HepG2 (cell line): ENCODE results near the gene CSKMT. TPM values are rescaled to one million over a fixed set of nuclear protein-coding genes. Genes with fewer than 3 reads are reported as not detected.

Experiments used
- ARID3A ChIP-seq: IDR thresholded peaks from 2 replicates; pipeline ENCODE4 v1.6.1; 2012; ENCODE audit warnings: low read depth, low read length, improper control_type of control experiment
- ATF7 ChIP-seq, 2 experiments: fragments of 450-650 bp in 1 of 2; sonication (generic) in 1 of 2; formaldehyde crosslinking in 1 of 2; IDR thresholded peaks; 2 replicates each; pipeline versions ENCODE4 v1.4.0 to v1.6.1; 2016 to 2020; ENCODE audit warnings: antibody characterized with exemption in 1 of 2, mild to moderate bottlenecking in 1 of 2, missing genetic modification reagents in 1 of 2
- E2F5 ChIP-seq: sonication (generic); formaldehyde crosslinking; conservative IDR thresholded peaks from 2 replicates; pipeline ENCODE4 v1.4.0; 2020; ENCODE audit warnings: missing genetic modification reagents
- FLYWCH1 ChIP-seq: sonication (generic); formaldehyde crosslinking; IDR thresholded peaks from 2 replicates; pipeline ENCODE4 v1.8.1; 2023; ENCODE audit warnings: mild to moderate bottlenecking, missing genetic modification reagents
- HNRNPUL1 ChIP-seq: fragments of 200-400 bp; formaldehyde crosslinking; IDR thresholded peaks from 2 replicates; pipeline ENCODE4 v1.6.1; 2017; ENCODE audit warnings: low read depth, mild to moderate bottlenecking, low read length, moderate library complexity
- IKZF1 ChIP-seq: fragments of 450-650 bp; IDR thresholded peaks from 2 replicates; pipeline ENCODE4 v1.7.1; 2016
- JUNB ChIP-seq: sonication (generic); formaldehyde crosslinking; IDR thresholded peaks from 2 replicates; pipeline ENCODE4 v1.8.0; 2022; ENCODE audit warnings: missing genetic modification reagents, mild to moderate bottlenecking, borderline replicate concordance
- KAT8 ChIP-seq: IDR thresholded peaks from 2 replicates; pipeline ENCODE4 v1.6.1; 2016; ENCODE audit warnings: missing genetic modification reagents, missing compliant biosample characterization
- KDM5B ChIP-seq: sonication (generic); formaldehyde crosslinking; IDR thresholded peaks from 2 replicates; pipeline ENCODE4 v1.4.0; 2020; ENCODE audit warnings: missing genetic modification reagents, mild to moderate bottlenecking, borderline replicate concordance
- MIER3 ChIP-seq: IDR thresholded peaks from 2 replicates; pipeline ENCODE4 v1.6.1; 2016; ENCODE audit warnings: missing compliant biosample characterization, borderline replicate concordance
- PAF1 ChIP-seq: IDR thresholded peaks from 2 replicates; pipeline ENCODE4 v1.6.1; 2016; ENCODE audit warnings: missing genetic modification reagents, missing compliant biosample characterization
- REL ChIP-seq: sonication (generic); formaldehyde crosslinking; conservative IDR thresholded peaks from 2 replicates; pipeline ENCODE4 v1.8.0; 2022; ENCODE audit warnings: mild to moderate bottlenecking, missing genetic modification reagents, moderate library complexity
- RFXAP ChIP-seq: sonication (generic); formaldehyde crosslinking; IDR thresholded peaks from 2 replicates; pipeline ENCODE4 v1.4.0; 2020; ENCODE audit warnings: missing genetic modification reagents, borderline replicate concordance
- RXRA ChIP-seq: sonication (generic); formaldehyde crosslinking; IDR thresholded peaks from 2 replicates; pipeline ENCODE4 v1.5.1; 2020; ENCODE audit warnings: missing genetic modification reagents
- SNAPC2 ChIP-seq: sonication (generic); formaldehyde crosslinking; IDR thresholded peaks from 2 replicates; pipeline ENCODE4 v1.8.1; 2022; ENCODE audit warnings: mild to moderate bottlenecking, missing genetic modification reagents
- SYNCRIP ChIP-seq: fragments of 200-400 bp; formaldehyde crosslinking; IDR thresholded peaks from 2 replicates; pipeline ENCODE4 v1.6.1; 2018; ENCODE audit warnings: mild to moderate bottlenecking, low read depth, low read length; ENCODE audit not compliant: insufficient read depth
- TEAD2 ChIP-seq: sonication (generic); formaldehyde crosslinking; IDR thresholded peaks from 2 replicates; pipeline ENCODE4 v1.9.0; 2021; ENCODE audit warnings: missing genetic modification reagents
- ZBTB3 ChIP-seq: sonication (generic); formaldehyde crosslinking; IDR thresholded peaks from 2 replicates; pipeline ENCODE4 v1.4.0; 2020; ENCODE audit warnings: low read depth, mild to moderate bottlenecking, moderate library complexity, missing genetic modification reagents, borderline replicate concordance
- ZNF263 ChIP-seq: sonication (generic); formaldehyde crosslinking; IDR thresholded peaks from 2 replicates; pipeline ENCODE4 v1.4.0; 2020; ENCODE audit warnings: missing genetic modification reagents
- ZNF280D ChIP-seq: sonication (generic); formaldehyde crosslinking; IDR thresholded peaks from 2 replicates; pipeline ENCODE4 v1.5.1; 2020; ENCODE audit warnings: mild to moderate bottlenecking, missing genetic modification reagents
- ZNF326 ChIP-seq: sonication (generic); formaldehyde crosslinking; IDR thresholded peaks from 2 replicates; pipeline ENCODE4 v1.4.0; 2020; ENCODE audit warnings: missing genetic modification reagents, borderline replicate concordance
- ZNF567 ChIP-seq: sonication (generic); formaldehyde crosslinking; IDR thresholded peaks from 2 replicates; pipeline ENCODE4 v1.8.1; 2023; ENCODE audit warnings: mild to moderate bottlenecking, missing genetic modification reagents, borderline replicate concordance
- ZNF652 ChIP-seq: IDR thresholded peaks from 2 replicates; pipeline ENCODE4 v1.6.1; 2016; ENCODE audit warnings: low read depth, borderline replicate concordance
- polyA plus RNA-seq, 8 experiments: library from polyadenylated mRNA; depleted of rRNA in 3 of 8; stranded (reverse) in 7 of 8; unstranded in 1 of 8; fragments of >200 nt; fragmentation: Illumina TruSeq in 4 of 8; extraction: Trizol in 4 of 8; gene quantifications; 2 replicates each; pipeline versions ENCODE4 v1.2.1 to v1.2.3, GENCODE V29; 2011 to 2016; ENCODE audit warnings: low read depth in 4 of 8, missing spikeins in 1 of 8, mixed read lengths in 1 of 8; ENCODE audit not compliant: insufficient read depth in 1 of 8
- total RNA-seq, 5 experiments: library from RNA; depleted of rRNA; stranded (reverse); fragments of >200 nt; fragmentation: Illumina TruSeq; extraction: Trizol; gene quantifications; 2 replicates each; pipeline ENCODE4 v1.2.3, GENCODE V29; 2016; ENCODE audit warnings: low read depth in 1 of 5
- TF ChIP-seq, protein P1 (sequence below): sonication (generic); formaldehyde crosslinking; IDR thresholded peaks from 2 replicates; pipeline ENCODE4 v1.5.1; 2020; ENCODE audit warnings: missing genetic modification reagents, mild to moderate bottlenecking, borderline replicate concordance

CSKMT gene
- total and polyA plus RNA-seq, 2 of the 13 experiments (the other 11 are each of a cell fraction or from before 2014, with no cell fraction given), result 7.6 to 31.8 TPM

- TF ChIP-seq, protein P1, sequence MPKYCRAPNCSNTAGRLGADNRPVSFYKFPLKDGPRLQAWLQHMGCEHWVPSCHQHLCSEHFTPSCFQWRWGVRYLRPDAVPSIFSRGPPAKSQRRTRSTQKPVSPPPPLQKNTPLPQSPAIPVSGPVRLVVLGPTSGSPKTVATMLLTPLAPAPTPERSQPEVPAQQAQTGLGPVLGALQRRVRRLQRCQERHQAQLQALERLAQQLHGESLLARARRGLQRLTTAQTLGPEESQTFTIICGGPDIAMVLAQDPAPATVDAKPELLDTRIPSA (CRISPR knock-in tag), result no peak
- TF ChIP-seq ZNF326 (CRISPR knock-in tag) (no peak), SYNCRIP (no peak), HNRNPUL1 (no peak), PAF1 (CRISPR knock-in tag) (no peak), RXRA (CRISPR knock-in tag) (no peak; the same call in none of the 2 replicates), ZNF652 (CRISPR knock-in tag) (no peak), E2F5 (CRISPR knock-in tag) (peak; percentile 19; the same call in 1 of the 2 replicates), SNAPC2 (no peak), ZNF280D (CRISPR knock-in tag) (peak; percentile 35; the same call in 1 of the 2 replicates), MIER3 (CRISPR knock-in tag) (peak; percentile 39; the same call in 1 of the 2 replicates), FLYWCH1 (CRISPR knock-in tag) (no peak), IKZF1 (no peak), KAT8 (CRISPR knock-in tag) (peak; percentile 91), JUNB (CRISPR knock-in tag) (no peak), RFXAP (CRISPR knock-in tag) (peak; percentile 46; the same call in 1 of the 2 replicates), ZNF567 (CRISPR knock-in tag) (no peak), ARID3A (no peak), REL (CRISPR knock-in tag) (0 out of 2 replicates have a peak, but pooled peaks have one; percentile 70), KDM5B (CRISPR knock-in tag) (peak; percentile 74), ATF7 (IDR thresholded peaks at IDR 0.05) (no peak), ATF7 (CRISPR knock-in tag; IDR thresholded peaks at IDR 0.05) (no peak), ZNF263 (CRISPR knock-in tag) (0 out of 2 replicates have a peak, but pooled peaks have one; percentile 2), TEAD2 (CRISPR knock-in tag) (no peak), ZBTB3 (CRISPR knock-in tag) (no peak)
These were observed 18.9 kb upstream of the CSKMT start, which contains the start of gene GANAB (continued) for GRCh38 chr11:62645946-62646824.
